ENCODE results near the gene ATP5PF.
"Not testable (repeated sequence)": the region's sequence is repeated elsewhere in the genome, so short reads cannot be mapped to it uniquely, and the experiment has no call there.

Gene ATP5PF

DNA sequence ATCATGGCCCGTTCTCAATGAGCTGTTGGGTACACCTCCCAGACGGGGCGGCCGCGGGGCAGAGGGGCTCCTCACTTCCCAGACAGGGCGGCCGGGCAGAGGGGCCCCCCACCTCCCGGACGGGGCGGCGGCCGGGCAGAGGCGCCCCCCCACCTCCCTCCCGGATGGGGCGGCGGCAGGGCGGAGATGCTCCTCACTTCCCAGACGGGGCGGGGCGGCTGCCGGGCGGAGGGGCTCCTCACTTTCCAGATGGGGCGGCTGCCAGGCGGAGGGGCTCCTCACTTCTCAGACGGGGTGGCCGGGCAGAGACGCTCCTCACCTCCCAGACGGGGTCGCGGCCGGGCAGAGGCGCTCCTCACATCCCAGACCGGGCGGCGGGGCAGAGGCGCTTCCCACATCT lies 39.2 kb downstream of the ATP5PF start:
- not testable (repeated sequence) for H3K4me3 ChIP-seq (ENCODE audit: insufficient read depth, low read depth, low read length, poor library complexity, severe bottlenecking); DNase-seq; H3K27me3 ChIP-seq (replicated peaks; ENCODE audit: control insufficient read depth, insufficient read depth, low read length, poor library complexity, severe bottlenecking); H3K36me3 ChIP-seq (ENCODE audit: control insufficient read depth, insufficient read depth, low read length); H3K9me3 ChIP-seq (ENCODE audit: control insufficient read depth, low read length); H3K27ac ChIP-seq (ENCODE audit: insufficient read depth, low read length, poor library complexity, severe bottlenecking); H3K4me1 ChIP-seq (ENCODE audit: control insufficient read depth, insufficient read depth, low read length, poor library complexity, severe bottlenecking)

DNA sequence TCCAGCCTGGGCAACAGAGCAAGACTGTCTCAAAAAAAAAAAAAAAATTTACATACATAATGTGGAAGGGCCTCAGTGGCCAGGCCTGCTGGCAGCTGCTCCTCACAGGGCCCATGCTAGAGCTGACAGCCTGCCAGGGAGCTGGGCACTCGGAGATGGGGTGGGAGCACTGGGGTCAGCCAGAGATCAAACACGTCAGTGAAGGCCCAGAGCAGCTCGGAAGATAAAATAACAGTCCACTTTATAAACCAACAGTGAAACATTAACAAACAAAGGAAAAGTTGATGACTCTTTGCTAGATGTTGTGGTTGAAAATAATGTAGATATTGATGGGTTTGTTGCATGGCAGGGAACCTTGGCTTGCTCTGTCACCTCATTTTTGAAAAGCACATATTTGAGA lies 42.7 kb downstream of the ATP5PF start:
- H3K9me3 ChIP-seq (ENCODE audit: control insufficient read depth, low read length): no peaks in the 10 kb centered on the region
- no peak overlapping the region for H3K4me3 ChIP-seq (ENCODE audit: insufficient read depth, low read depth, low read length, poor library complexity, severe bottlenecking)
- no peaks in the 10 kb centered on the region for H3K27me3 ChIP-seq (replicated peaks; ENCODE audit: control insufficient read depth, insufficient read depth, low read length, poor library complexity, severe bottlenecking)
- no peak overlapping the region for H3K27ac ChIP-seq (ENCODE audit: insufficient read depth, low read length, poor library complexity, severe bottlenecking)
- H3K4me1 ChIP-seq (ENCODE audit: control insufficient read depth, insufficient read depth, low read length, poor library complexity, severe bottlenecking): no peaks in the 10 kb centered on the region
- no peaks in the 10 kb centered on the region for H3K36me3 ChIP-seq (ENCODE audit: control insufficient read depth, insufficient read depth, low read length)
- DNase-seq: no peak

DNA sequence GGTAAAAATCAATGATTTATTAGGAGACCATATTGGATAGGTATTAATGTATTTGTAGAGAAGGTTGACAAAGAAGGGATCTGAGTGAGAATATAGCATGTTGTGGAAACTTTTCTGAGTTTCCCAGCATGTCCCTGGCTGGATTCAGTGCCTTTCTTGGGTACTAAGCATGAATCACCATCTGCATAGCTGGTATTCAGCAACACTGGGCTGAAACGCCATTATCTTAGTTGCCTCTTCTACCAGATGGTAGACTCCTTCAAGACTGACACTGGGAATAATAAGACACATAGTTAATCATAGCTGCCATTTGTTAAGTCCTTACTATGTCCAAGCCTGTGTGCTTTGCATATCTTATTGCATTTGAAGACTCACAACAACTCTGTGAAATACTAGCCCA lies 45.5 kb downstream of the ATP5PF start:
- no peak for DNase-seq
- H3K9me3 ChIP-seq (ENCODE audit: control insufficient read depth, low read length): no peaks in the 10 kb centered on the region
- no peaks in the 10 kb centered on the region for H3K27me3 ChIP-seq (replicated peaks; ENCODE audit: control insufficient read depth, insufficient read depth, low read length, poor library complexity, severe bottlenecking)
- no peaks in the 10 kb centered on the region for H3K36me3 ChIP-seq (ENCODE audit: control insufficient read depth, insufficient read depth, low read length)
- no peaks in the 10 kb centered on the region for H3K4me1 ChIP-seq (ENCODE audit: control insufficient read depth, insufficient read depth, low read length, poor library complexity, severe bottlenecking)
- no peak overlapping the region for H3K27ac ChIP-seq (ENCODE audit: insufficient read depth, low read length, poor library complexity, severe bottlenecking)
- H3K4me3 ChIP-seq (ENCODE audit: insufficient read depth, low read depth, low read length, poor library complexity, severe bottlenecking): no peak overlapping the region

DNA sequence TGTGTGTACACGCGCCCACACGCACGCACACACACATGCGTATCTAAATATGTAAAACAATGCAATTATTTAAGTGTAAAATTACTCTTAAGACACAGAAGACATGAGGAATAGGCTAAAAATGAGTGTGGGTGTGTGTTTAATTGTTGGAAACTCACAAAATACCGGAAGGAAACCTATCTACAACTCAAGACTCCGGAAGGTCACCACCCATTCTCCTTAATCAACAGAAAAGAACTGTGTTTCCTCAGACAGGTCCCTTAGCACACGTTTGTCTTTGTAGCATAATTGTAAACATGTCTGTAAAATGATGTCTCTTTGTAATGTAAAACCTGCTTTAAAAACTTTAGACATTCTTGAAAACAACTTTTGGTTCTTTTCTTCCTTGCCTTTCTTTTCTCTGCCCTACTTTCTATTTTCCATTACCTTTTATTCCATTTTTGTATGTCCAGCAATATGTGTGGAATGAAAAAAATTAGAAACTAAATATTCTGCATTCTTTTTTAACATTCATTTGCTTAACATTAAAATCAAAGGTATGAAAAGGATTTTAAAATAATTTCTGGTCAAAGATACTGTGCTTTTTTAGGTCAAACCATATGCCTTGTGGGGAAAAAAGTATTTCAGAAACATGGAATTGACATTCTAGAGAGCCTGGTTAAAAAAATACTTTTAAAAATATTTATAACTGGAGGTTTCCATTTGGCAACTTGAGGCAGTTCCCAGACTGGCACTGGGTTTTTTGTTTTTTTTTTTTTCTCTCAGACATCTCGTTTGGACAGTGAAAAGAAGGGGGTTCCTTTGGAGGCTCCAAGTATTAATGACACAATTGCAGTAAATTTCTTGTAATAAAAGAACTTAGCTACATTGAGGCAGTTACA lies 46.2 kb downstream of the ATP5PF start:
- DNase-seq: no peak
- Histone ChIP-seq H3K4me3 (ENCODE audit: insufficient read depth, low read depth, low read length, poor library complexity, severe bottlenecking) (no peak overlapping the region), H3K27ac (ENCODE audit: insufficient read depth, low read length, poor library complexity, severe bottlenecking) (no peak overlapping the region), H3K9me3 (ENCODE audit: control insufficient read depth, low read length) (no peaks in the 10 kb centered on the region), H3K27me3 (replicated peaks; ENCODE audit: control insufficient read depth, insufficient read depth, low read length, poor library complexity, severe bottlenecking) (no peaks in the 10 kb centered on the region), H3K4me1 (ENCODE audit: control insufficient read depth, insufficient read depth, low read length, poor library complexity, severe bottlenecking) (no peaks in the 10 kb centered on the region), H3K36me3 (ENCODE audit: control insufficient read depth, insufficient read depth, low read length) (no peaks in the 10 kb centered on the region)

DNA sequence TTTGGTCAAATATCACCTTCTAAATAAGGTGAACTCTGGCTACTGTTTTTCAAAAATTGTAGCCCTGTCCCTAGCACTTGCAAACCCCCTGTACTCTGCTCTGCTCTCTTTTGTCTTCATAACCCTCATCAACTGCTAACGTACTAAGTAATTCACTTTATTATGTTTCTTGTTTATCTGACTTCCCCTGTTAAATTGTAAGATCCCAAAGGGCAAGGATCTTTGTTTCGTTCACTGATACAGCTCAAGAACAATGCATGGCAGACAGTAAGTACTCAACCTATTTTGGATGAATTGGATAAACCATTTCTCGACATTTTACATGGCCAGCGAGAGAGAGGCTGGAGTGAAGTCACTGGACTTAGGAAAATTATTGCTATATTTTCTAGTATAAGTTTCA lies 46.9 kb downstream of the ATP5PF start:
- H3K27ac ChIP-seq (ENCODE audit: insufficient read depth, low read length, poor library complexity, severe bottlenecking): no peak overlapping the region
- no peak overlapping the region for H3K4me3 ChIP-seq (ENCODE audit: insufficient read depth, low read depth, low read length, poor library complexity, severe bottlenecking)
- no peaks in the 10 kb centered on the region for H3K36me3 ChIP-seq (ENCODE audit: control insufficient read depth, insufficient read depth, low read length)
- no peaks in the 10 kb centered on the region for H3K9me3 ChIP-seq (ENCODE audit: control insufficient read depth, low read length)
- H3K27me3 ChIP-seq (replicated peaks; ENCODE audit: control insufficient read depth, insufficient read depth, low read length, poor library complexity, severe bottlenecking): no peaks in the 10 kb centered on the region
- no peaks in the 10 kb centered on the region for H3K4me1 ChIP-seq (ENCODE audit: control insufficient read depth, insufficient read depth, low read length, poor library complexity, severe bottlenecking)
- no peak for DNase-seq

DNA sequence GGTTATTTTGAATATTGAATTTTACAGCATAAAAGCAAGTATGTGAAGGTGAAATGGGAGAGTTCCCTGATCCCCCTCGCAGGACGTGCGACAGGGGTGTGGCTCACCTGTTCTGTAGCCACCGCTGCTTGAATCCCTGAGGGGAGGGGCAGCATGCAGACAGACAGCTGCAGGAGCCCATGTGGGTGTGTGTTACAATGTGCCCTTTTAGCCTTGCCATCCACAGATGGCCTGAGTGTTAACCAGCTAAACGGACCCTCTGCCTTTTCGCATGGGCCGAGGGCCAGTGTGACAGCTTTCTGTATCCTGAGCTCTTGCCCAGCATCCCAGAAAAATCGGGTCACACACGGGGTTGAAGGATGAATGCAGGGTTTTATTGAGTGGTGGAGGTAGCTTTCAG lies 52.3 kb downstream of the ATP5PF start:
- H3K4me1 ChIP-seq (ENCODE audit: control insufficient read depth, insufficient read depth, low read length, poor library complexity, severe bottlenecking): no peaks in the 10 kb centered on the region
- no peaks in the 10 kb centered on the region for H3K36me3 ChIP-seq (ENCODE audit: control insufficient read depth, insufficient read depth, low read length)
- no peaks in the 10 kb centered on the region for H3K27me3 ChIP-seq (replicated peaks; ENCODE audit: control insufficient read depth, insufficient read depth, low read length, poor library complexity, severe bottlenecking)
- H3K27ac ChIP-seq (ENCODE audit: insufficient read depth, low read length, poor library complexity, severe bottlenecking): no peak overlapping the region
- H3K4me3 ChIP-seq (ENCODE audit: insufficient read depth, low read depth, low read length, poor library complexity, severe bottlenecking): no peak overlapping the region
- DNase-seq: no peak
- H3K9me3 ChIP-seq (ENCODE audit: control insufficient read depth, low read length): no peaks in the 10 kb centered on the region

DNA sequence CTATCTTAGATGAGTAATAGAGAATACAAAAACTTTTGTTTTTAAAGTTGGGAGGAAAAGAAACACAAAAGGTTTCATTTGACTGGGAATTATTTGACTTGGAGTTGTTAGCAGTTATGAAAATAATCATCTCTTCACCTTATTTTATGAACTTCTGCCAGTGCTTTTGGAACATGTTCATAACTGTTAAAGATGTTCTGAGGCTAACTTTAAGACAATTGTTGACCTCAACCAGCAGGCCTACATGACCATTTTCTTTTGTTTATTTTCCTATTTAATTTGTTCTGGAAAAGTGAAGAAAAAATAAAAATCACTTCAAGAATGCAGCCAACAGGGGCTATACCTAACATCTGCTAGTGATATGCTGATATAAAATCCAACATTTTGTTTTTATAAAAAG lies 58.3 kb downstream of the ATP5PF start:
- no peak for DNase-seq
- Histone ChIP-seq H3K4me3 (ENCODE audit: insufficient read depth, low read depth, low read length, poor library complexity, severe bottlenecking) (no peak overlapping the region), H3K27ac (ENCODE audit: insufficient read depth, low read length, poor library complexity, severe bottlenecking) (no peak overlapping the region), H3K36me3 (ENCODE audit: control insufficient read depth, insufficient read depth, low read length) (no peaks in the 10 kb centered on the region), H3K27me3 (replicated peaks; ENCODE audit: control insufficient read depth, insufficient read depth, low read length, poor library complexity, severe bottlenecking) (no peaks in the 10 kb centered on the region), H3K4me1 (ENCODE audit: control insufficient read depth, insufficient read depth, low read length, poor library complexity, severe bottlenecking) (no peaks in the 10 kb centered on the region), H3K9me3 (ENCODE audit: control insufficient read depth, low read length) (no peaks in the 10 kb centered on the region)
